Loucy (cell line): Measurements from ENCODE around the gene ANKS3.

ENCODE experiments used
- H2AFZ ChIP-seq: fragments of 200-600 bp; sonication (generic); 2 replicates; pipeline ENCODE4 v1.6.0; 2016; ENCODE audit warnings: antibody characterized with exemption, mild to moderate bottlenecking, low read length, moderate library complexity
- H3F3A ChIP-seq: fragments of 200-600 bp; 2 replicates; pipeline ENCODE4 v1.6.0; 2016; ENCODE audit warnings: antibody characterized with exemption, low read depth, mild to moderate bottlenecking
- H3K27me3 ChIP-seq: fragments of 200-600 bp; sonication (generic); 2 replicates; pipeline ENCODE4 v1.6.1; 2014; ENCODE audit warnings: low read length, mild to moderate bottlenecking; ENCODE audit not compliant: insufficient read depth, poor library complexity, severe bottlenecking
- H3K36me3 ChIP-seq: fragments of 200-600 bp; sonication (generic); 2 replicates; pipeline ENCODE4 v1.6.1; 2016; ENCODE audit warnings: low read length; ENCODE audit not compliant: insufficient read depth
- H3K4me1 ChIP-seq: fragments of 200-600 bp; sonication (generic); 2 replicates; pipeline ENCODE4 v1.5.1; 2014; ENCODE audit warnings: low read length, mild to moderate bottlenecking; ENCODE audit not compliant: insufficient read depth, poor library complexity, severe bottlenecking
- H3K4me2 ChIP-seq: fragments of 200-600 bp; sonication (generic); 2 replicates; pipeline ENCODE4 v1.6.0; 2014; ENCODE audit warnings: antibody characterized with exemption, low read length, low read depth, mild to moderate bottlenecking; ENCODE audit not compliant: poor library complexity, severe bottlenecking
- H3K4me3 ChIP-seq: fragments of 200-600 bp; sonication (generic); 2 replicates; pipeline ENCODE4 v1.5.1; 2014; ENCODE audit warnings: low read length, mild to moderate bottlenecking, mixed read lengths; ENCODE audit not compliant: poor library complexity, severe bottlenecking
- H3K79me2 ChIP-seq: fragments of 200-600 bp; sonication (generic); 2 replicates; pipeline ENCODE4 v1.6.1; 2014; ENCODE audit warnings: low read length; ENCODE audit not compliant: insufficient read depth
- H3K9ac ChIP-seq: fragments of 200-600 bp; sonication (generic); 2 replicates; pipeline ENCODE4 v1.6.0; 2014; ENCODE audit warnings: mild to moderate bottlenecking, low read depth, low read length, moderate library complexity; ENCODE audit not compliant: poor library complexity, severe bottlenecking
- H3K9me2 ChIP-seq: fragments of 200-600 bp; sonication (generic); replicated peaks from 2 replicates; pipeline ENCODE4 v1.6.1; 2016; ENCODE audit warnings: low read depth, low read length, mixed read lengths
- H3K9me3 ChIP-seq: fragments of 200-600 bp; sonication (generic); 2 replicates; pipeline ENCODE4 v1.6.1; 2014; ENCODE audit warnings: mild to moderate bottlenecking, antibody characterized with exemption, low read length, low read depth; ENCODE audit not compliant: insufficient read depth
- H4K20me1 ChIP-seq: fragments of 200-600 bp; sonication (generic); 2 replicates; pipeline ENCODE4 v1.6.0; 2014; ENCODE audit warnings: antibody characterized with exemption, low read length, mild to moderate bottlenecking; ENCODE audit not compliant: insufficient read depth, poor library complexity, severe bottlenecking
- EZH2phosphoT487 ChIP-seq: fragments of 200-600 bp; IDR thresholded peaks from 2 replicates; pipeline ENCODE4 v1.6.1; 2018; ENCODE audit warnings: antibody characterized with exemption, mild to moderate bottlenecking, moderate library complexity, borderline replicate concordance
- TF ChIP-seq, protein P1 (sequence below): fragments of 200-600 bp; sonication (generic); conservative IDR thresholded peaks from 2 replicates; pipeline ENCODE4 v1.5.1; 2014; ENCODE audit warnings: mild to moderate bottlenecking, antibody characterized with exemption, low read length

The ANKS3 gene

DNA sequence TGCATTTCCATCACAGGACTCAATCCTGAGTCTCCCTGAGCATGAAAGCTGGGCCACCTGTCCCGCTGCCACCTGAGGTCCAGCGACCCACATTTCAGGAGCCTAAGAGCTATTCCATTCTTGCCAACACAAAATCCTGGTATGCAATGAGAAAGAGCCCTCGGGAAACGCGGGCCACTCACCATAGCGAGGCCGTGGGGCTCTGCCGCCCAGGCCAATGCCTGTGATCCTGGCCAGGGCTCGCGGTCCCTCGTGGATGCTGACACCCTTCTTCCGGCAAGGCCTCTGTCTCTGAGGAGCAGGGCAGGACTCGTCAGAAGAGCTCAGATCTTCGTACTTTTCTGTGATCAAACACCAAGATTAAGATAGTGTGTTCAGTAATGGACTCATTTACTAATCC lies 29.2 kb downstream of the ANKS3 start:
- peaks cover 2% of the 10 kb centered on the region; the same call in 1 of the 2 replicates for H3K36me3 ChIP-seq
- no peak for TF ChIP-seq EZH2phosphoT487
- TF ChIP-seq, protein P1, sequence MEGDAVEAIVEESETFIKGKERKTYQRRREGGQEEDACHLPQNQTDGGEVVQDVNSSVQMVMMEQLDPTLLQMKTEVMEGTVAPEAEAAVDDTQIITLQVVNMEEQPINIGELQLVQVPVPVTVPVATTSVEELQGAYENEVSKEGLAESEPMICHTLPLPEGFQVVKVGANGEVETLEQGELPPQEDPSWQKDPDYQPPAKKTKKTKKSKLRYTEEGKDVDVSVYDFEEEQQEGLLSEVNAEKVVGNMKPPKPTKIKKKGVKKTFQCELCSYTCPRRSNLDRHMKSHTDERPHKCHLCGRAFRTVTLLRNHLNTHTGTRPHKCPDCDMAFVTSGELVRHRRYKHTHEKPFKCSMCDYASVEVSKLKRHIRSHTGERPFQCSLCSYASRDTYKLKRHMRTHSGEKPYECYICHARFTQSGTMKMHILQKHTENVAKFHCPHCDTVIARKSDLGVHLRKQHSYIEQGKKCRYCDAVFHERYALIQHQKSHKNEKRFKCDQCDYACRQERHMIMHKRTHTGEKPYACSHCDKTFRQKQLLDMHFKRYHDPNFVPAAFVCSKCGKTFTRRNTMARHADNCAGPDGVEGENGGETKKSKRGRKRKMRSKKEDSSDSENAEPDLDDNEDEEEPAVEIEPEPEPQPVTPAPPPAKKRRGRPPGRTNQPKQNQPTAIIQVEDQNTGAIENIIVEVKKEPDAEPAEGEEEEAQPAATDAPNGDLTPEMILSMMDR, result no peak

DNA sequence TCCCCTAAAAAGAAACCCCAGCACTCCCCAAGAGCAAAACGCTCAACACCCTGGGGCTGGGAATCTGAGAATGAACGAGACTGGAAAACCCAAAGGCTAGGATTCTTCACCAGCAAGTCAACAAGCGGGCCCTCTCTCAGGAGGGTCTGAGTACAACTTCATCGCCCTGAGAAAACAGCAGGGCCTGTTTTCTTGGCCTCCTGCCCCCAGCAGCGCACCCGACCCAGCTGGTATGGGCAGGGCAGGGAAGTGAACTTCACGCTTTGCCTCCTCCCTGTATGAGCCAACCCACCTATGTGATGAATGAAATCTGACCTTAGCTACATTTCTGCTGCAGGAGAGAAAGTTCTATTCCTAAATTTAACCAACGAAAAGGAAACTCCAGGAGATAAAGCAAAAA lies 29.6 kb downstream of the ANKS3 start:
- Histone ChIP-seq H4K20me1 (no peaks in the 10 kb centered on the region), H3K36me3 (no peaks in the 10 kb centered on the region), H2AFZ (no peak overlapping the region), H3F3A (no peaks in the 10 kb centered on the region), H3K27me3 (no peaks in the 10 kb centered on the region), H3K4me2 (no peak overlapping the region), H3K9me2 (no peaks in the 10 kb centered on the region), H3K9me3 (no peaks in the 10 kb centered on the region), H3K9ac (no peak overlapping the region), H3K4me1 (no peaks in the 10 kb centered on the region), H3K79me2 (no peaks in the 10 kb centered on the region), H3K4me3 (no peak overlapping the region)
- TF ChIP-seq, protein P1, result no peak
- no peak for TF ChIP-seq EZH2phosphoT487

More for the DNA sequence above, 29.2 kb downstream of the ANKS3 start:
- no peaks in the 10 kb centered on the region for H4K20me1 ChIP-seq
- no peaks in the 10 kb centered on the region for H3K79me2 ChIP-seq
- no peaks in the 10 kb centered on the region for H3K4me1 ChIP-seq
- H2AFZ ChIP-seq, result no peak overlapping the region
- no peaks in the 10 kb centered on the region for H3F3A ChIP-seq
- H3K9ac ChIP-seq, result no peak overlapping the region
- H3K9me3 ChIP-seq, result no peaks in the 10 kb centered on the region
- H3K27me3 ChIP-seq, result no peaks in the 10 kb centered on the region
- H3K4me3 ChIP-seq, result no peak overlapping the region
- H3K9me2 ChIP-seq, result no peaks in the 10 kb centered on the region
- H3K4me2 ChIP-seq, result no peak overlapping the region

DNA sequence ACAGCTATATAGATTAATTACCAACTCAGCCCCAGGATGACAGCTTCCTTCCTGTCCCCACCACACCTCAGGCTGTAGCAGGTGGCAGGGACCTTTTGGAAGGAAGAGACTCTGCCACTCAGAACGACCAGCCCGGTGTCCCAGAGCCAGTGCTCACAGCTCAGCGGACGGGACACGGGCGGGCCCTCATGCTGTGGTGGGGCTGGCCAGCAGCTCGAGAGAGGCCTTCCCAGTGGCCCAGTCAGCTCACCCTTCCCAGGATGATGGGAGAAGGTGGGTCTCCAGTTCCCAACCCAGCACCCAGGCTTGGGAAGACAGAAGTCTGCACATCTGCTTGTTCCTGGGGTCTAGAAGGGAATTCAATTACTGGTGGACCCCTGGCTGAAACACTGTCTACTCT lies 30.2 kb downstream of the ANKS3 start:
- H3K36me3 ChIP-seq, result no peaks in the 10 kb centered on the region
- no peaks in the 10 kb centered on the region for H3K9me3 ChIP-seq
- peak overlapping the region; percentile 17 for H3K9ac ChIP-seq
- H3F3A ChIP-seq, result no peaks in the 10 kb centered on the region
- H3K4me1 ChIP-seq, result no peaks in the 10 kb centered on the region
- TF ChIP-seq, protein P1, result no peak
- TF ChIP-seq EZH2phosphoT487, result no peak
- H3K27me3 ChIP-seq, result no peaks in the 10 kb centered on the region
- no peaks in the 10 kb centered on the region for H3K79me2 ChIP-seq
- H3K9me2 ChIP-seq, result no peaks in the 10 kb centered on the region
- H4K20me1 ChIP-seq, result no peaks in the 10 kb centered on the region
- H2AFZ ChIP-seq, result no peak overlapping the region
- no peak overlapping the region for H3K4me3 ChIP-seq
- peak overlapping the region; percentile 29 for H3K4me2 ChIP-seq
